Stomach (tissue), 9 donors: Measurements from ENCODE around the gene WIPF1. TPM values are rescaled to one million over a fixed set of nuclear protein-coding genes. Genes with fewer than 3 reads are reported as not detected.

Source experiments
- DNase-seq, 2 donors: peaks; one replicate each; pipeline versions ENCODE4 v3.0.0 to v3.0.0-alpha.2; 2013 to 2019
- H3K27ac ChIP-seq, 5 donors: fragments of 200-600 bp in 4 of 5; sonication (generic) in 4 of 5; one replicate each; pipeline ENCODE4 v1.5.1; 2013 to 2019; ENCODE audit warnings: mild to moderate bottlenecking in 1 of 5, moderate library complexity in 1 of 5
- H3K27me3 ChIP-seq, 3 donors: fragments of 200-600 bp; sonication (generic); one replicate each; pipeline ENCODE4 v1.5.1; 2017 to 2019; ENCODE audit warnings: mixed run types in 1 of 3
- H3K36me3 ChIP-seq, 4 donors: fragments of 200-600 bp; sonication (generic); 1 replicate in 3 of 4; 2 replicates in 1 of 4; pipeline ENCODE4 v1.5.1; 2016 to 2019
- H3K4me1 ChIP-seq, 4 donors: fragments of 200-600 bp; sonication (generic); one replicate each; pipeline ENCODE4 v1.5.1; 2016 to 2019
- H3K4me3 ChIP-seq, 4 donors: fragments of 200-600 bp; sonication (generic) in 3 of 4; one replicate each; pipeline ENCODE4 v1.5.1; 2016 to 2019; ENCODE audit warnings: mild to moderate bottlenecking in 1 of 4
- H3K9me3 ChIP-seq, 4 donors: fragments of 200-600 bp; sonication (generic); one replicate each; pipeline ENCODE4 v1.5.1; 2016 to 2019
- CTCF ChIP-seq, 7 experiments: fragments of 450-650 bp in 4 of 7; fragments of 200-600 bp in 3 of 7; sonication (generic) in 3 of 7; IDR thresholded peaks; one replicate each; pipeline ENCODE4 v1.5.1; 2016 to 2019; ENCODE audit warnings: antibody characterized with exemption in 7 of 7, control low read depth in 2 of 7, mild to moderate bottlenecking in 1 of 7
- EP300 ChIP-seq: sonication (generic); formaldehyde crosslinking; IDR thresholded peaks from one replicate; pipeline ENCODE4 v1.6.1; 2017; ENCODE audit warnings: antibody characterized with exemption
- POLR2A ChIP-seq, 4 donors: fragments of 450-650 bp; IDR thresholded peaks; one replicate each; pipeline ENCODE4 v1.6.1; 2016; ENCODE audit warnings: antibody characterized with exemption in 4 of 4, control low read depth in 2 of 4, mild to moderate bottlenecking in 1 of 4, moderate library complexity in 1 of 4
- POLR2AphosphoS5 ChIP-seq, 3 donors: sonication (generic); formaldehyde crosslinking; IDR thresholded peaks; one replicate each; pipeline ENCODE4 v1.6.1; 2016; ENCODE audit warnings: antibody characterized with exemption in 3 of 3
- WGBS, 5 donors: extraction: QIAGEN DNeasy Blood & Tissue Kit in 3 of 5; methylation state at CpG; one replicate each; pipeline versions ENCODE4 v1.1.5 to v1.1.7; 2013 to 2018; 5-methylcytosine and 5-hydroxymethylcytosine counted together
- intact Hi-C: fragments of 100-400 bp; cut with DNase I; formaldehyde crosslinking; loops from one replicate; pipeline ENCODE4 v1.15.1; 2023; ENCODE audit warnings: low total_unique reads
- polyA plus RNA-seq, 3 donors: library from polyadenylated mRNA; stranded (reverse); fragments of 200-250 nt; gene quantifications; one replicate each; pipeline ENCODE4 v1.2.3, GENCODE V29; 2013
- total RNA-seq, 5 donors: library from RNA; depleted of rRNA; stranded (reverse); fragments of >200 nt; gene quantifications; one replicate each; pipeline versions ENCODE4 v1.1.0 to v1.2.3, GENCODE V29; 2014 to 2016
- donor health status: healthy with polysubstance abuse.
- donor health status: Bipolar disorder and iron deficiency.
- donor health status: healthy.

WIPF1 gene
- total and polyA plus RNA-seq, 8 donors: 8.8 to 43.8 (median 22.0) TPM

- Histone ChIP-seq H3K4me1 (peaks cover 0 to 18% (median 6%) of the 10 kb centered on the region in 4 donors), H3K4me3 (no peak overlapping the region), H3K9me3 (no peaks in the 10 kb centered on the region), H3K27ac (no peak overlapping the region), H3K36me3 (peaks cover 0 to 12% (median 5%) of the 10 kb centered on the region in 4 donors), H3K27me3 (no peaks in the 10 kb centered on the region)
- 93 to 99% (median 95%) methylated on average over 3 of the region's 3 CpGs for WGBS, 5 donors
- TF ChIP-seq POLR2AphosphoS5 (IDR thresholded peaks at IDR 0.05) (no peak), CTCF (IDR thresholded peaks at IDR 0.05) (no peak), EP300 (no peak), POLR2A (IDR thresholded peaks at IDR 0.05) (no peak)
- intact Hi-C loops: no loop called here
- DNase-seq: no peak
These were observed 23.7 kb upstream of the WIPF1 start for GRCh38 chr2:174621323-174621722.

- Histone ChIP-seq H3K27ac (peak overlapping the region in 2 of 5 donors; percentile 3 to 8), H3K4me1 (peaks cover 8 to 49% (median 30%) of the 10 kb centered on the region in 4 donors), H3K36me3 (peaks cover 0 to 4% (median 0%) of the 10 kb centered on the region in 4 donors), H3K27me3 (no peaks in the 10 kb centered on the region), H3K4me3 (no peak overlapping the region), H3K9me3 (no peaks in the 10 kb centered on the region)
- TF ChIP-seq EP300 (no peak), CTCF (IDR thresholded peaks at IDR 0.05) (no peak), POLR2AphosphoS5 (IDR thresholded peaks at IDR 0.05) (no peak), POLR2A (IDR thresholded peaks at IDR 0.05) (no peak)
- no peak for DNase-seq
- intact Hi-C loops: no loop called here
- WGBS, 5 donors: 78 to 100% (median 90%) methylated on average over 2 of the region's 2 CpGs
These were observed 20.6 kb upstream of the WIPF1 start for GRCh38 chr2:174618179-174618578.

- Histone ChIP-seq H3K27me3 (no peaks in the 10 kb centered on the region), H3K4me3 (no peak overlapping the region), H3K4me1 (peaks cover 13 to 53% (median 32%) of the 10 kb centered on the region in 4 donors), H3K36me3 (peaks cover 0 to 4% (median 0%) of the 10 kb centered on the region in 4 donors), H3K27ac (peak overlapping the region in 2 of 5 donors; percentile 3 to 8), H3K9me3 (no peaks in the 10 kb centered on the region)
- no peak for TF ChIP-seq POLR2A (IDR thresholded peaks at IDR 0.05)
- no peak for TF ChIP-seq CTCF (IDR thresholded peaks at IDR 0.05)
- no peak for TF ChIP-seq POLR2AphosphoS5 (IDR thresholded peaks at IDR 0.05)
- DNase-seq: no peak
- WGBS, 5 donors: 46 to 54% (median 50%) methylated on average over 3 of the region's 3 CpGs
- intact Hi-C loops: no loop called here
These were observed 20.1 kb upstream of the WIPF1 start for GRCh38 chr2:174617718-174618117.

- H3K27me3 ChIP-seq: no peaks in the 10 kb centered on the region
- TF ChIP-seq POLR2AphosphoS5 (IDR thresholded peaks at IDR 0.05) (no peak), EP300 (no peak), POLR2A (IDR thresholded peaks at IDR 0.05) (no peak), CTCF (IDR thresholded peaks at IDR 0.05) (no peak)
- H3K4me3 ChIP-seq: no peak overlapping the region
- H3K9me3 ChIP-seq: no peaks in the 10 kb centered on the region
- DNase-seq: no peak
- peaks cover 0 to 4% (median 0%) of the 10 kb centered on the region in 4 donors for H3K36me3 ChIP-seq
- H3K4me1 ChIP-seq: peaks cover 14 to 54% (median 33%) of the 10 kb centered on the region in 4 donors
- intact Hi-C loops: no loop called here
- 83 to 94% (median 91%) methylated on average over 2 of the region's 2 CpGs for WGBS, 5 donors
- H3K27ac ChIP-seq: peak overlapping the region in 2 of 5 donors; percentile 3 to 27
These were observed 19.5 kb upstream of the WIPF1 start for GRCh38 chr2:174617120-174617519.
